HCT116 (cell line): ENCODE measurements around the gene ATAD2B. TPM values are rescaled to one million over a fixed set of nuclear protein-coding genes. Genes with fewer than 3 reads are reported as not detected.
A peak's percentile ranks its signal among the peaks of the same experiment; 100 is the strongest.

Source experiments
- ATAC-seq: fragments of 200-7000 bp; cut with Tn5 transposase; 2 replicates; pipeline ENCODE4 v1.9.1; 2020; ENCODE audit warnings: mild to moderate bottlenecking, moderate library complexity
- BruUV-seq: library from RNA; stranded (reverse); fragments of 400-500 nt; replicated peaks from 2 replicates; lab custom pipeline; 2021; lab: Mats Ljungman, UMichigan
- CTCF ChIA-PET: fragments of 300-600 bp; sonication (Branson Sonifier 250); formaldehyde crosslinking; loops from one replicate; lab custom pipeline; 2021; ENCODE audit warnings: antibody characterized with exemption; lab: Charles Lee
- POLR2A ChIA-PET: fragments of 300-600, 350-600 bp; sonication (Branson Sonifier 250); formaldehyde crosslinking; loops from one replicate; lab custom pipeline; 2021; ENCODE audit warnings: antibody characterized with exemption; lab: Charles Lee
- RAD21 ChIA-PET, 2 experiments: fragments of 300-600 bp; sonication (Branson Sonifier 250); formaldehyde crosslinking; loops; one replicate each; lab custom pipeline; 2023; ENCODE audit warnings: low total read pairs in 2 of 2; ENCODE audit not compliant: uncharacterized antibody in 2 of 2, unreplicated experiment in 2 of 2, low non-redundant PET in 1 of 2; lab: Charles Lee
- DNase-seq: peaks from one replicate; pipeline ENCODE4 v3.0.0-alpha.2; 2010; ENCODE audit warnings: low read depth, low spot score
- H2AFZ ChIP-seq: fragments of 200-600 bp; shearing (Covaris generic), sonication (generic); 2 replicates; pipeline ENCODE4 v1.6.1; 2017; ENCODE audit warnings: low read depth, mixed run types, mixed read lengths, antibody characterized with exemption, low read length; ENCODE audit not compliant: poor library complexity, severe bottlenecking
- H3K27ac ChIP-seq: 2 replicates; pipeline ENCODE4 v1.5.1; 2012; ENCODE audit warnings: low read depth, low read length
- H3K27me3 ChIP-seq: fragments of 200-600 bp; sonication (generic); 2 replicates; pipeline ENCODE4 v1.6.1; 2016; ENCODE audit warnings: mixed run types, low read length, mixed read lengths; ENCODE audit not compliant: insufficient read depth
- H3K36me3 ChIP-seq, 2 experiments: fragments of 200-500 bp in 1 of 2; fragments of 200-600 bp in 1 of 2; sonication (Bioruptor generic) in 1 of 2; sonication (generic) in 1 of 2; 2 replicates each; pipeline versions ENCODE4 v1.5.1 to v1.6.1; 2014 to 2016; ENCODE audit warnings: low read length in 2 of 2, inconsistent platforms in 1 of 2, mixed read lengths in 1 of 2, mixed run types in 1 of 2; ENCODE audit not compliant: insufficient read depth in 2 of 2, control insufficient read depth in 1 of 2
- H3K4me1 ChIP-seq, 2 experiments: fragments of 200-600 bp in 1 of 2; sonication (generic) in 1 of 2; 2 replicates each; pipeline versions ENCODE4 v1.5.1 to v1.6.1; 2012 to 2017; ENCODE audit warnings: low read length in 2 of 2, inconsistent platforms in 1 of 2, mild to moderate bottlenecking in 1 of 2, mixed read lengths in 1 of 2, mixed run types in 1 of 2, moderate library complexity in 1 of 2; ENCODE audit not compliant: insufficient read depth in 2 of 2, control insufficient read depth in 1 of 2
- H3K4me2 ChIP-seq: fragments of 200-600 bp; sonication (generic); 2 replicates; pipeline ENCODE4 v1.6.1; 2017; ENCODE audit warnings: mixed run types, low read length, mixed read lengths
- H3K4me3 ChIP-seq, 2 experiments: fragments of 200-600 bp in 1 of 2; sonication (generic) in 1 of 2; replicated peaks in 1 of 2; 2 replicates each; pipeline ENCODE4 v1.5.1; 2011 to 2016; ENCODE audit warnings: low read length in 2 of 2, control low read depth in 1 of 2, low read depth in 1 of 2, mild to moderate bottlenecking in 1 of 2, mixed read lengths in 1 of 2, mixed run types in 1 of 2
- H3K79me2 ChIP-seq: fragments of 200-600 bp; sonication (generic); 2 replicates; pipeline ENCODE4 v1.6.1; 2017; ENCODE audit warnings: mild to moderate bottlenecking, mixed run types, low read length, moderate library complexity, mixed read lengths; ENCODE audit not compliant: insufficient read depth
- H3K9ac ChIP-seq: fragments of 200-600 bp; sonication (generic); 2 replicates; pipeline ENCODE4 v1.6.1; 2016; ENCODE audit warnings: low read length, mixed read lengths
- H3K9me2 ChIP-seq: fragments of 200-600 bp; sonication (generic), shearing (Covaris generic); 2 replicates; pipeline ENCODE4 v1.6.1; 2017; ENCODE audit warnings: mixed run types, mild to moderate bottlenecking, moderate library complexity; ENCODE audit not compliant: insufficient read depth
- H3K9me3 ChIP-seq, 2 experiments: fragments of 200-500 bp in 1 of 2; fragments of 200-600 bp in 1 of 2; sonication (Bioruptor generic) in 1 of 2; sonication (generic) in 1 of 2; 2 replicates each; pipeline ENCODE4 v1.6.1; 2014 to 2017; ENCODE audit warnings: low read length in 2 of 2, mixed read lengths in 2 of 2, inconsistent platforms in 1 of 2, low read depth in 1 of 2, mild to moderate bottlenecking in 1 of 2, mixed run types in 1 of 2, moderate library complexity in 1 of 2; ENCODE audit not compliant: control insufficient read depth in 1 of 2, insufficient read depth in 1 of 2
- H4K20me1 ChIP-seq: fragments of 200-600 bp; sonication (generic), shearing (Covaris generic); 2 replicates; pipeline ENCODE4 v1.6.1; 2017; ENCODE audit warnings: mixed run types, mild to moderate bottlenecking, moderate library complexity; ENCODE audit not compliant: insufficient read depth
- CBX3 ChIP-seq: IDR thresholded peaks from 2 replicates; pipeline ENCODE4 v1.6.1; 2012; ENCODE audit warnings: low read depth
- EGR1 ChIP-seq: IDR thresholded peaks from 2 replicates; pipeline ENCODE4 v1.6.1; 2012; ENCODE audit warnings: low read depth
- ELF1 ChIP-seq: IDR thresholded peaks from 2 replicates; pipeline ENCODE4 v1.6.1; 2012; ENCODE audit warnings: low read depth, borderline replicate concordance
- EZH2 ChIP-seq: fragments of 200-600 bp; sonication (generic); IDR thresholded peaks from 2 replicates; pipeline ENCODE4 v1.6.1; 2017; ENCODE audit warnings: antibody characterized with exemption, mixed run types
- EZH2phosphoT487 ChIP-seq: fragments of 200-600 bp; IDR thresholded peaks from 2 replicates; pipeline ENCODE4 v1.6.1; 2018; ENCODE audit warnings: antibody characterized with exemption, borderline replicate concordance
- FOSL1 ChIP-seq: IDR thresholded peaks from 2 replicates; pipeline ENCODE4 v1.6.1; 2012; ENCODE audit warnings: low read depth
- POLR2A ChIP-seq: IDR thresholded peaks from 2 replicates; pipeline ENCODE4 v1.7.0; 2011; ENCODE audit warnings: borderline replicate concordance; ENCODE audit not compliant: insufficient read depth, insufficient read length; ENCODE audit errors: extremely low read depth
- POLR2AphosphoS5 ChIP-seq: IDR thresholded peaks from 2 replicates; pipeline ENCODE4 v1.6.1; 2011; ENCODE audit warnings: mild to moderate bottlenecking, low read depth, low read length, moderate library complexity
- RAD21 ChIP-seq: IDR thresholded peaks from 2 replicates; pipeline ENCODE4 v1.6.1; 2012; ENCODE audit warnings: low read depth, mild to moderate bottlenecking
- SIN3A ChIP-seq: IDR thresholded peaks from 2 replicates; pipeline ENCODE4 v1.6.1; 2012; ENCODE audit warnings: low read depth
- SP1 ChIP-seq: IDR thresholded peaks from 2 replicates; pipeline ENCODE4 v1.6.1; 2012; ENCODE audit warnings: low read depth
- SRF ChIP-seq: IDR thresholded peaks from 2 replicates; pipeline ENCODE4 v1.6.1; 2012; ENCODE audit warnings: low read depth
- ZFX ChIP-seq: fragments of 450-650 bp; IDR thresholded peaks from 2 replicates; pipeline ENCODE4 v1.6.1; 2017
- intact Hi-C: fragments of 100-400 bp; cut with micrococcal nuclease; formaldehyde crosslinking; loops from 2 replicates; pipeline ENCODE4 v1.10.0; 2022
- total RNA-seq: library from RNA; stranded (reverse); gene quantifications from one replicate; pipeline ENCODE4 v1.2.1, GENCODE V29; 2021; ENCODE audit not compliant: unreplicated experiment
- TF ChIP-seq, protein P1 (sequence below), 3 experiments: fragments of 200-600 bp in 1 of 3; sonication (generic) in 1 of 3; IDR thresholded peaks in 2 of 3; conservative IDR thresholded peaks in 1 of 3; 2 replicates each; pipeline ENCODE4 v1.5.1; 2012 to 2017; ENCODE audit warnings: low read depth in 2 of 3, low read length in 2 of 3, antibody characterized with exemption in 1 of 3, borderline replicate concordance in 1 of 3, control low read depth in 1 of 3, mild to moderate bottlenecking in 1 of 3, mixed read lengths in 1 of 3, mixed run types in 1 of 3, moderate library complexity in 1 of 3; ENCODE audit not compliant: insufficient read depth in 1 of 3
- TF ChIP-seq, protein P2 (sequence below): IDR thresholded peaks from 2 replicates; pipeline ENCODE4 v1.6.1; 2012

Gene ATAD2B
- total RNA-seq, 1 experiment from 2014 or later, result 9.6 TPM

DNA sequence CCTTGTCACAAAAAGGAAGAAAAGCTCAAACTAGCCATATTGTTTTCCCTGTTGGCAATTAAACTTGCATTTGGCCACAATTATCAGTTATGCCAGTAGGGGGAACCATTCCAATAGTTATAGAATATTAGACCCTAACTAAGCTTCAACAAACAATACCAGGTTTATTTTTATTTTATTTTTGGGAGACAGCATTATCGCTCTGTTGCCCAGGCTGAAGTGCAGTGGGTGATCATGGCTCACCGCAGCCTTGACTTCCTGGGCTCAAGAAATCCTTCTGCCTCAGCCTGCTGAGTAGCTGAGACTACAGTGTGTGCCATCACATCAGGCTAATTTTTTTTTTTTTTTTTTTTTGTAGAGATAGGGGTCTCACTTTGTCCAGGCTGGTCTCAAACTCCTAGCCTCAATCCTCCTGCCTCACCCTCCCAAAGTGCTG, 102.1 kb downstream of the ATAD2B start:
- no peaks in the 10 kb centered on the region for H3K36me3 ChIP-seq
- ChIA-PET RAD21 (interaction anchor here (0.6 to 1.1 kb wide), 5 partner anchors 25 to 353 kb away, joined by 4 to 5 read pairs (median 5); partner anchors contain the start of gene ATAD2B (in 1 of the 2)), CTCF (interaction anchor here (0.7 to 2.6 kb wide), 21 partner anchors 8 to 585 kb away, joined by 3 to 26 read pairs (median 5); partner anchors contain the start of genes ATAD2B, SF3B6, TP53I3 and WDCP), POLR2A (interaction anchor here (0.5 to 1.4 kb wide), 2 partner anchors 259 to 460 kb away, joined by 3 to 6 read pairs; no protein-coding TSS in a partner anchor)
- ATAC-seq (peak; percentile 72), DNase-seq (peak; percentile 36)
- H3K9me2 ChIP-seq, result no peaks in the 10 kb centered on the region
- no peak overlapping the region for H3K4me3 ChIP-seq
- intact Hi-C loops, result loop anchor here (1.0 to 10.0 kb wide), 4 partner anchors 237 to 560 kb away; partner anchors contain the start of gene TP53I3
- no peaks in the 10 kb centered on the region for H4K20me1 ChIP-seq
- TF ChIP-seq, protein P1, sequence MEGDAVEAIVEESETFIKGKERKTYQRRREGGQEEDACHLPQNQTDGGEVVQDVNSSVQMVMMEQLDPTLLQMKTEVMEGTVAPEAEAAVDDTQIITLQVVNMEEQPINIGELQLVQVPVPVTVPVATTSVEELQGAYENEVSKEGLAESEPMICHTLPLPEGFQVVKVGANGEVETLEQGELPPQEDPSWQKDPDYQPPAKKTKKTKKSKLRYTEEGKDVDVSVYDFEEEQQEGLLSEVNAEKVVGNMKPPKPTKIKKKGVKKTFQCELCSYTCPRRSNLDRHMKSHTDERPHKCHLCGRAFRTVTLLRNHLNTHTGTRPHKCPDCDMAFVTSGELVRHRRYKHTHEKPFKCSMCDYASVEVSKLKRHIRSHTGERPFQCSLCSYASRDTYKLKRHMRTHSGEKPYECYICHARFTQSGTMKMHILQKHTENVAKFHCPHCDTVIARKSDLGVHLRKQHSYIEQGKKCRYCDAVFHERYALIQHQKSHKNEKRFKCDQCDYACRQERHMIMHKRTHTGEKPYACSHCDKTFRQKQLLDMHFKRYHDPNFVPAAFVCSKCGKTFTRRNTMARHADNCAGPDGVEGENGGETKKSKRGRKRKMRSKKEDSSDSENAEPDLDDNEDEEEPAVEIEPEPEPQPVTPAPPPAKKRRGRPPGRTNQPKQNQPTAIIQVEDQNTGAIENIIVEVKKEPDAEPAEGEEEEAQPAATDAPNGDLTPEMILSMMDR (IDR thresholded peaks at IDR 0.05 in 2 of 3, conservative IDR thresholded peaks at IDR 0.05 in 1 of 3; ENCODE audit: borderline replicate concordance in 1 of 3, insufficient read depth in 1 of 3, low read depth in 2 of 3, low read length in 2 of 3), result peak; percentile 58 to 81 (median 81)
- TF ChIP-seq EZH2 (no peak), POLR2AphosphoS5 (no peak), ZFX (no peak), EZH2phosphoT487 (no peak), RAD21 (peak; percentile 77), SIN3A (no peak), POLR2A (no peak), ELF1 (no peak), FOSL1 (no peak), EGR1 (no peak), SRF (no peak), SP1 (no peak), CBX3 (no peak)
- TF ChIP-seq, protein P2, sequence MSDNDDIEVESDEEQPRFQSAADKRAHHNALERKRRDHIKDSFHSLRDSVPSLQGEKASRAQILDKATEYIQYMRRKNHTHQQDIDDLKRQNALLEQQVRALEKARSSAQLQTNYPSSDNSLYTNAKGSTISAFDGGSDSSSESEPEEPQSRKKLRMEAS, result no peak
- H3K9ac ChIP-seq, result no peak overlapping the region
- no peaks in the 10 kb centered on the region; a peak in 1 of 4 replicates for H3K4me1 ChIP-seq
- H3K27me3 ChIP-seq, result no peaks in the 10 kb centered on the region
- no peak overlapping the region for H3K4me2 ChIP-seq
- H2AFZ ChIP-seq, result no peak overlapping the region
- BruUV-seq, result no TSS peak
- no peaks in the 10 kb centered on the region for H3K9me3 ChIP-seq
- no peaks in the 10 kb centered on the region for H3K79me2 ChIP-seq
- no peak overlapping the region for H3K27ac ChIP-seq
